Neutrophil (primary cell): Measurements from ENCODE around the gene HINT3.
"Not testable (repeated sequence)": the region's sequence is repeated elsewhere in the genome, so short reads cannot be mapped to it uniquely, and the experiment has no call there.

Source experiments
- H3K27ac ChIP-seq: fragments of 200-600 bp; sonication (generic); 2 replicates; pipeline ENCODE4 v1.5.1; 2016; ENCODE audit warnings: mild to moderate bottlenecking, moderate library complexity
- H3K27me3 ChIP-seq: fragments of 200-600 bp; sonication (generic); 2 replicates; pipeline ENCODE4 v1.6.0; 2016; ENCODE audit warnings: mild to moderate bottlenecking
- H3K36me3 ChIP-seq: fragments of 200-600 bp; sonication (generic); 2 replicates; pipeline ENCODE4 v1.5.1; 2017
- H3K4me1 ChIP-seq, 2 experiments: fragments of 200-600 bp in 1 of 2; sonication (generic) in 1 of 2; 1 replicate in 1 of 2; 2 replicates in 1 of 2; pipeline versions ENCODE4 v1.5.1 to v1.6.1; 2013 to 2016; ENCODE audit warnings: low read depth in 1 of 2, low read length in 1 of 2, mild to moderate bottlenecking in 1 of 2, moderate library complexity in 1 of 2; ENCODE audit not compliant: control insufficient read depth in 1 of 2, insufficient read depth in 1 of 2
- H3K4me3 ChIP-seq, 2 experiments: fragments of 200-600 bp in 1 of 2; sonication (generic) in 1 of 2; 1 replicate in 1 of 2; 2 replicates in 1 of 2; pipeline ENCODE4 v1.5.1; 2013 to 2016; ENCODE audit warnings: low read depth in 1 of 2, low read length in 1 of 2, mild to moderate bottlenecking in 1 of 2, moderate library complexity in 1 of 2
- H3K9me3 ChIP-seq: fragments of 200-600 bp; sonication (generic); 2 replicates; pipeline ENCODE4 v1.5.1; 2016
- CTCF ChIP-seq: fragments of 200-600 bp; sonication (generic); IDR thresholded peaks from 2 replicates; pipeline ENCODE4 v1.5.1; 2016; ENCODE audit warnings: antibody characterized with exemption

Gene HINT3

GRCh38 chr6:125947615-125948014, 9.0 kb upstream of the HINT3 start:
- Histone ChIP-seq H3K4me1 (peaks cover 12 to 16% of the 10 kb centered on the region in 2 experiments), H3K27me3 (no peaks in the 10 kb centered on the region), H3K9me3 (no peaks in the 10 kb centered on the region), H3K4me3 (no peak overlapping the region), H3K27ac (no peak overlapping the region), H3K36me3 (no peaks in the 10 kb centered on the region)
- TF ChIP-seq CTCF = no peak

GRCh38 chr6:125948455-125948854, 8.1 kb upstream of the HINT3 start:
- Histone ChIP-seq H3K27me3 (no peaks in the 10 kb centered on the region), H3K36me3 (no peaks in the 10 kb centered on the region), H3K27ac (no peak overlapping the region), H3K4me3 (no peak overlapping the region), H3K4me1 (peaks cover 12 to 16% of the 10 kb centered on the region in 2 experiments), H3K9me3 (no peaks in the 10 kb centered on the region)
- TF ChIP-seq CTCF = no peak

GRCh38 chr6:125949069-125949468, 7.5 kb upstream of the HINT3 start:
- no peak overlapping the region for H3K27ac ChIP-seq
- H3K4me3 ChIP-seq = no peak overlapping the region
- H3K4me1 ChIP-seq = peaks cover 9 to 16% of the 10 kb centered on the region in 2 experiments
- no peak for TF ChIP-seq CTCF
- H3K27me3 ChIP-seq = no peaks in the 10 kb centered on the region
- no peaks in the 10 kb centered on the region for H3K9me3 ChIP-seq
- no peaks in the 10 kb centered on the region for H3K36me3 ChIP-seq

- Histone ChIP-seq H3K27me3 (no peaks in the 10 kb centered on the region), H3K27ac (no peak overlapping the region), H3K36me3 (no peaks in the 10 kb centered on the region), H3K4me3 (no peak overlapping the region), H3K9me3 (no peaks in the 10 kb centered on the region), H3K4me1 (peaks cover 0 to 7% of the 10 kb centered on the region in 2 experiments)
- TF ChIP-seq CTCF = no peak
These were observed 6.3 kb upstream of the HINT3 start for GRCh38 chr6:125950293-125950692.

- H3K9me3 ChIP-seq, H3K27me3 ChIP-seq, H3K27ac ChIP-seq, H3K4me3 ChIP-seq, H3K4me1 ChIP-seq, H3K36me3 ChIP-seq: not testable (repeated sequence)
These were observed 5.9 kb upstream of the HINT3 start for GRCh38 chr6:125950716-125951115.

- no peaks in the 10 kb centered on the region for H3K36me3 ChIP-seq
- no peaks in the 10 kb centered on the region for H3K27me3 ChIP-seq
- no peaks in the 10 kb centered on the region for H3K9me3 ChIP-seq
- no peak for TF ChIP-seq CTCF
- H3K4me1 ChIP-seq = peaks cover 0 to 6% of the 10 kb centered on the region in 2 experiments
- H3K27ac ChIP-seq = no peak overlapping the region
- no peak overlapping the region for H3K4me3 ChIP-seq
These were observed 5.2 kb upstream of the HINT3 start for GRCh38 chr6:125951323-125951722.
